Measurements from ENCODE around the gene ATP11A.

The ATP11A gene

GRCh38 chr13:112885782-112886268, 196.0 kb downstream of the ATP11A start:
- in situ Hi-C loops (cut with MboI; ENCODE audit: low sequenced_read_pairs), result no loop called here

- in situ Hi-C loops (cut with MboI; ENCODE audit: low sequenced_read_pairs), result no loop called here
Measured at GRCh38 chr13:112887151-112887550, 197.3 kb downstream of the ATP11A start.

GRCh38 chr13:112887557-112887991, 197.7 kb downstream of the ATP11A start:
- in situ Hi-C loops (cut with MboI; ENCODE audit: low sequenced_read_pairs), result no loop called here

DNA sequence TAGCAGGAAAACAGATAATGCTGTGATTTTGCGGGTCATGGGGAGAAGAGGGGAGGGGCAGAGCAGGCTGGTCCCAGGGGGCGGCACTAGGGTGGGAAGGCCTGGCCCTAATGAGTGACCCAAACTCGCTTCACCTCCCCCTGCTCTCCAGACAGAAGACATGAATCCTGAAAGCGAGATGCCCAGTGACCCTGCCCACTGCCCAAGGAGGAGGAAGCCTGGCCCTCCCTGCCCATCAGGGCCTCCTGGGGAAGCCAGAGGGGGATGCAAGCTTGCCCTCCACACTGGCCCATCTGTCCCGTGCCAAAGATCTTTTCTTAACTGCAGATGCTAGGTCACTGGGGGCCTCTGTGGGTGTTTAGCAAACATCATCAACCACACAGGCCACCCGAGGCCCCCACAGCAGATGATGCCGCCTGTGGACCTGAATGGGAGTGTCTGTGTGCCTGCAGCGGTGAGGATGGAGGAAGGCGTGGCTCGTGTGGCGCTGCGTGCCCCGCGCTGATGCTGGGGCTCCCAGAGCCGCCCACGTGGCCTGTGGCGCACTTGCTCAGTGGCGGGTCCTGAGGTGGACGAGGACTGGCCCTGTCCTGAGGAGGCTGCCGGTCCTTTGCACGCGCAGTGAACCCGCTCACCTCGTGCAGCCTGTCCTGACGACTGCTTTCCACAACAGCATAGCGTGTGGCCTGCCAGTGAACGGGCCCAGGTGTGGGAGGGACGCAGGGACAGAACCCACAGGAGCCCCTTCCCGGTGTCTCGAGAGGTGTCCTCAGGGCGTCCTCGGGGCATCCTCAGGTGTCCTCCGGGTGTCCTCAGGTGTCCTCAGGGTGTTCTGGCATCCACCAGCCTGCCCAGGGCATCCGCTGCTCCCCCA, 198.6 kb downstream of the ATP11A start:
- in situ Hi-C loops (cut with MboI; ENCODE audit: low sequenced_read_pairs), result no loop called here

GRCh38 chr13:112889351-112890290, 199.8 kb downstream of the ATP11A start:
- in situ Hi-C loops (cut with MboI; ENCODE audit: low sequenced_read_pairs), result no loop called here

DNA sequence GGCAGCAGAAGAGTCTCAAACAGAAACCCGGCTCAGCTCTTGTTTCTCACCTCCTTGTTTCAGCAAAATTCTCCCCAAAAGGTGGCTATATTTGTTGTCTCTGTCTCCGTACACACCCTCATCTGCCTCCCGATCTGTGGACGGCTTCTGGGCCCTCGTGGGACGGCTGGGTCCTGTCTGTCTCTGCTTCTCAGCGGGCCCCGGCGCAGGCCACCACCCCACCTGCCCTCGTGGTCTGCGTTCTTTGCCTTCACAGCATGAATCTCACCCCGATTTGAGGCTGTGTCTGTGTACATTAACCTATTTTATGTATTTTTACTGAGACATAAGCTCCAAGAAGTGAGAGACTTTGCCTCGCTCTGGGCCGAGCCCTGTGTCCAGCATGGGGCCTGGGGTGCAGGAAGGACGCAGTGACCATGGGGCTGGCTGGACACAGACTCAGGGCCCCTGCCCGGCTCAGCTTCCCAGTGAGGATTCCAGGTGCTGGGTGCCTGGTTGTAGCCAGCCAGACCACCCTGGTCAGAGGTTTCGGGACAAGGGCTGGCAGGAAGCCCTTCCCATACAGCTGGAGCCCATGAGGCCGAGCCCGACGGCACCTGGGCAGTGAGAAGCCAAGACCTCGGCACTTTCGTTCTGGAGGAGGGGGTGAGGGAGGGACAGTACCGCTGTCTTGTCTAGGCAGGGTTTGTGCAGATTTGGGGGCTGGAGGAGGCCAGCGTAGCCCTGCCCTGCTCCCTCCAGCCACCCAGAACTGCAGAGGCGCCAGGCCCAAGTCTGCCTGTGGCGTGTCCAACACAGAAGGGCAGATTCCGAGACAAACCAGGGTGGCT, 200.7 kb downstream of the ATP11A start:
- in situ Hi-C loops (cut with MboI; ENCODE audit: low sequenced_read_pairs), result no loop called here

- in situ Hi-C loops (cut with MboI; ENCODE audit: low sequenced_read_pairs), result no loop called here
Measured at GRCh38 chr13:112891477-112892401, 201.9 kb downstream of the ATP11A start.

GRCh38 chr13:112892426-112893206, 202.8 kb downstream of the ATP11A start:
- in situ Hi-C loops (cut with MboI; ENCODE audit: low sequenced_read_pairs), result no loop called here

DNA sequence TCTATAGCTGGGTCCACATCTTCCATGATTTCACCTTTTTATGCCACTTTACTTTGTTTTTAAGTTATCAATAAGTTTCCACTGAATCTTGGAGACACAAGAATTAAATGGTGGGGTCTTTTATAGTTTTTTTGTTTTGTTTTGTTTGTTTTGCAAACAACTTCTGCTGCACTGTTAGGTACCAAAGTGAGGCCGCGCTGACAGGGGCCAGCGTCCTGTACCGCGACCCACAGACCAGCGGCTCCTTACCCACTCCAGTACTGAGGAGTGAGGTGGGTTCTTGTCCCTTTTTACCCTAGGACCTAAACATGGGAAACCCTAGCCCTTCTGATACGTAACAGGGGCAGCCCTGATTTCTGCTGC, 203.3 kb downstream of the ATP11A start:
- in situ Hi-C loops (cut with MboI; ENCODE audit: low sequenced_read_pairs), result no loop called here

DNA sequence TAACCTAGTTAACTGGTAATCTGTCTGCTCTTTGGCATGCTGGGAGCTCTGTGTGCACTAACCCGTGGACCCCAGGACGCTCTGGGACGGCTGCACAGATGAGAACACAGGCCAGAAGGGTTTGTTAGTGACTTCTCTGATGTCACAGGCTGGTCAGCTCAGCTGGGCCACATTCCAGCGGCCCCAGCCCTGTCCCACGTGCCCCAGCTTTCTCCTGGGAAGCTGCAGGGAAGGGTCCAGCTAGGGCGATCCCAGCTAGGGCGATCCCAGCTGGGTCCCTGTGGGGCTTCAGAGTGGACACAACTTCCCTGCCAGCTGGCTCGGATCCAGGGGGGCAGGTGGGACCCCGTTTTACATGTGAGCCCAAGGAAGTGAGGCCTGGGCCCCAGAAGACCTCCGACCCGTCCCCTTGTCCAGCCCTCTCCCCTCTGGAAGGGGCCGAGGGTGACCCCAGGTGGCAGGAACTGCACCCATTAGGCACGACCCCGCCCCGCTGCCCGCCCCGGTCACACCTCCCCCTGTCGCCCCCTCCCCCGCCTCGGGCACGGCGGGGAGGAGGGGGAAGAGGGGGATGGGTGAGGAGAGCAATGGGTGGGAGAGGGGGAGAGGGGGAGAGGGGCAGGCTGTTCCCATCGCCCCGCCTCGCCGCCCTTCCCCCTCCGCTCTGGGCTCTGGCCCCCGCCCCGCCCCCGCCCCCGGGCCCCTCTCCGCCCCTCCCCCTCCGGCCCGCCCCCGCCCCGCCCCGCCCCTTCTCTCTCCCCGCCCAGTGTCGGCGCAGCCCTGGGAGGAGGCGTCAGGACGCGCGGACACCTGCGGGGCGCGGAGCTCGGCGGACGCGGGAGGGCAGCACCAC, 204.0 kb downstream of the ATP11A start:
- in situ Hi-C loops (cut with MboI; ENCODE audit: low sequenced_read_pairs), result no loop called here

DNA sequence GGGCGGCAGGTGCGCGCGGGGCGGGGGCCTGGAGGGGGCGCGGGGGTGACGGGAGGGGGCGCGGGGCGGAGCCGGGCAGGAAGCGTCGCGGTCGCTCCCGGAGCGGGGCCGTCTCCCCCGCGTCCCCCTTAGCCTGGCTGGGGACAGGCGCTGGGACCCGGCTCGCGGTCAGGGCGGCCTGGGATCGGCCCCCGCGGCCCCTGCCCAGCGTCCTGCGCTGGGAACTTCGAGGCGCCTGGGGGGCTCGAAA, 204.5 kb downstream of the ATP11A start:
- in situ Hi-C loops (cut with MboI; ENCODE audit: low sequenced_read_pairs), result no loop called here

- in situ Hi-C loops (cut with MboI; ENCODE audit: low sequenced_read_pairs), result no loop called here
Measured at GRCh38 chr13:112894673-112895481, 205.0 kb downstream of the ATP11A start.

DNA sequence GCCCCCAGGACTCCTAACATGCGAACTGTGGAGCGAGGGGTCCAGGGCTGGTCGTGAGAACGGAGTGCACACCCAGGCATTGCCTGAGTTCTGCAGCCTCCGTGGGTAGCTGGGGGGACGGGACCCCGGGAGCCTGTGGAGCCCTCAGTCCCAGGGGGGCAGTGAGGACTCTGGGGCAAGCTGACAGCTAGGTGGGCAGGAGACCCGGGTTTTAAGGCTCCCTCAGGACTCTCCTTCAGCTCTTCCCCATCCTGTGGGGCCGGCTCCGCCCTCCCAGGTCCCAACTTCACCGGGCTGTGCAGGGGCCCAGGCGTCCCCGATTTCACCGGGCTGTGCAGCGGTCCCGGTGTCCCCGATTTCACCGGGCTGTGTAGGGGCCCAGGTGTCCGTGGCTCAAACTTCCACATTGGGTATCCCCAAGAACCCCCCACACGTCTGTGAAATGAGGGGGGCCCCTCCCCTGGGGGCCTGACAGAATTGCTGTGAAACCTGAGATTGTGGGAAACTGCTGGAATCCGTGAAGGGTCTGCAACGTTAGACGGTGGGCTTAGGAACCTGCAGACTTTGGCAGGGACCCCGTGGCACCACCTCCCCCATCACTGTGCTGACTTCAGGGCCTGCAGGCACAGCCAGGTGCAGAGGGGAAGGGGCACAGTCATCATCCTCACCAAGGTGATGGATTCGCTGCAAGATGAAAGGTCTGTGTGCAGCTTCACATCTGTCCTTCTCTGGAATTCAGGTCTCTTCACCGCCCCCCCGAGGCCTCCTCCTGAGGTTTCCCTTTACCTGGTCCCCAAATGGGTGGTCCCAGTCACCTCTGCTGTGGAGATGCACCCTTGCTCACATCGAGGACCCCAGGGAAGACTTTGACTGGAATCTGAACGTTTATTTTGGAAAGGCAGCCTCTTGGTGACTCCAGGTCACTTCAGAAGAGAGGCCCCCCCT, 206.0 kb downstream of the ATP11A start:
- in situ Hi-C loops (cut with MboI; ENCODE audit: low sequenced_read_pairs), result no loop called here

GRCh38 chr13:112896736-112897602, 207.1 kb downstream of the ATP11A start:
- in situ Hi-C loops (cut with MboI; ENCODE audit: low sequenced_read_pairs), result no loop called here

- in situ Hi-C loops (cut with MboI; ENCODE audit: low sequenced_read_pairs), result no loop called here
Measured at GRCh38 chr13:112897603-112897955, 207.7 kb downstream of the ATP11A start.

Measured in HL-60/S4 treated with retinoic acid at 250 ng/mL for 4 days and 3 days (cell line).